Karpas-422 (cell line): ENCODE measurements around the gene IPO9. TPM values are rescaled to one million over a fixed set of nuclear protein-coding genes. Genes with fewer than 3 reads are reported as not detected.

Experiments used
- DNase-seq: peaks from one replicate; pipeline ENCODE4 v3.0.0-alpha.2; 2015
- H2AFZ ChIP-seq: fragments of 200-600 bp; sonication (generic); 2 replicates; pipeline ENCODE4 v1.6.1; 2014; ENCODE audit warnings: antibody characterized with exemption, low read length, mixed read lengths
- H3K27ac ChIP-seq: fragments of 200-600 bp; sonication (generic); 2 replicates; pipeline ENCODE4 v1.5.1; 2014; ENCODE audit warnings: mild to moderate bottlenecking, low read length, moderate library complexity
- H3K27me3 ChIP-seq: fragments of 200-600 bp; sonication (generic); 2 replicates; pipeline ENCODE4 v1.6.1; 2014; ENCODE audit warnings: low read length, mixed read lengths
- H3K36me3 ChIP-seq: fragments of 200-600 bp; sonication (generic); 2 replicates; pipeline ENCODE4 v1.6.1; 2014; ENCODE audit warnings: low read length, mixed read lengths; ENCODE audit not compliant: insufficient read depth
- H3K4me1 ChIP-seq: fragments of 200-600 bp; sonication (generic); 2 replicates; pipeline ENCODE4 v1.6.1; 2014; ENCODE audit warnings: mild to moderate bottlenecking, low read length, mixed read lengths
- H3K4me2 ChIP-seq: fragments of 200-600 bp; sonication (generic); 2 replicates; pipeline ENCODE4 v1.6.1; 2014; ENCODE audit warnings: low read length, low read depth, mild to moderate bottlenecking; ENCODE audit not compliant: poor library complexity, severe bottlenecking
- H3K4me3 ChIP-seq: fragments of 200-600 bp; sonication (generic); 2 replicates; pipeline ENCODE4 v1.5.1; 2014; ENCODE audit warnings: mild to moderate bottlenecking, antibody characterized with exemption, low read length, mixed read lengths
- H3K79me2 ChIP-seq: fragments of 200-600 bp; sonication (generic); 2 replicates; pipeline ENCODE4 v1.6.1; 2014; ENCODE audit warnings: mild to moderate bottlenecking, low read length, mixed read lengths
- H3K9ac ChIP-seq: fragments of 200-600 bp; sonication (generic); 2 replicates; pipeline ENCODE4 v1.6.0; 2014; ENCODE audit warnings: low read length
- H3K9me2 ChIP-seq: fragments of 200-600 bp; sonication (generic), shearing (Covaris generic); replicated peaks from 2 replicates; pipeline ENCODE4 v1.6.0; 2014; ENCODE audit warnings: mild to moderate bottlenecking, low read length, moderate library complexity; ENCODE audit not compliant: insufficient read depth
- H3K9me3 ChIP-seq: fragments of 300-700, 200-600 bp; sonication (generic); 2 replicates; pipeline ENCODE4 v1.6.1; 2014; ENCODE audit warnings: low read length, mixed read lengths
- H4K20me1 ChIP-seq: fragments of 200-600 bp; sonication (generic); 2 replicates; pipeline ENCODE4 v1.6.1; 2014; ENCODE audit warnings: mild to moderate bottlenecking, antibody characterized with exemption, low read length, low read depth; ENCODE audit not compliant: insufficient read depth
- total RNA-seq: library from RNA; depleted of rRNA; stranded (reverse); fragments of >200 nt; shearing (Covaris generic); gene quantifications from 2 replicates; pipeline ENCODE4 v1.2.3, GENCODE V29; 2014; ENCODE audit warnings: low replicate concordance

IPO9 gene
- total RNA-seq, 1 experiment from 2014 or later = 22.7 TPM

DNA sequence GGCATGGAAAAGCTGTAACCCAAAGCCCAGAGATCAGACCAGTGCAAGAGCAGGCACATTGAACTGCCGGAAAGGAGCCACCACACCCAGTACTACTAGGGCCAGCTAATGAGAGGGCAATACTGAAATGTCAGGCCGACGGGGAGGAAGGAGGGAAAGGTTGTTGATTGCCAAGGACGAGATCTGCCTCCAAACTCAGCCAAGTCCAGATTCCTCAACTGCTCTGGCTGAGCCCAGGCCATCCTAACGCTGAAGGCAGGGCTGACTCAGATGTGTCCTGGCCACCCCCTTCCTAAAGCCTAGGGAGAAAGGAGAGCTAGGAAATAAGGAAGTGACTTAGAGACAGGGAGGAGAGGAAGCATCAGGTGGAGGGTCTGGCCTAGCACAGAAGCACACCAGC is 42.1 kb upstream of the IPO9 start:
- no peaks in the 10 kb centered on the region for H3K79me2 ChIP-seq
- no peaks in the 10 kb centered on the region for H3K4me1 ChIP-seq
- no peak overlapping the region for H3K9ac ChIP-seq
- H3K27ac ChIP-seq = no peak overlapping the region
- no peak overlapping the region for H3K4me3 ChIP-seq
- no peaks in the 10 kb centered on the region for H3K27me3 ChIP-seq
- no peaks in the 10 kb centered on the region for H3K9me3 ChIP-seq
- no peak for DNase-seq
- H3K36me3 ChIP-seq = no peaks in the 10 kb centered on the region
- no peak overlapping the region for H2AFZ ChIP-seq
- H3K9me2 ChIP-seq = no peaks in the 10 kb centered on the region
- no peaks in the 10 kb centered on the region for H4K20me1 ChIP-seq
- H3K4me2 ChIP-seq = no peak overlapping the region

DNA sequence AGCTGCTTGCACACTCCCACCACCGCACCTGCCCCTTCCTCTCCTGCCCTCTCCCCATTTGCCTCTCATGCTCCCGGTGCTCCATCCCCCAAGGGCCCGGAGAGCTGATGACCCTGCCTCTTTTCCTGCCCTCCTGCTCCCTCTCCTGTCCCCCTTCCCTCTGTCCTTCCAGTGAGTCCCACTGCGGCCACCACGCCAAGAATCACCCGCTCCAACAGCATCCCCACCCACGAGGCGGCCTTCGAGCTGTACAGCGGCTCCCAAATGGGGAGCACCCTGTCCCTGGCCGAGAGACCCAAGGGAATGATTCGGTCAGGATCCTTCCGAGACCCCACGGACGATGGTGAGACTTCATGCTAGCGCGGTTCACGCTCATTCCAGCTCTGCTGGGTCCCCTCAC is 40.7 kb upstream of the IPO9 start:
- Histone ChIP-seq H3K27ac (no peak overlapping the region), H3K4me3 (no peak overlapping the region), H4K20me1 (no peaks in the 10 kb centered on the region; the same call in 1 of the 2 replicates), H2AFZ (no peak overlapping the region), H3K9ac (no peak overlapping the region), H3K79me2 (no peaks in the 10 kb centered on the region), H3K27me3 (no peaks in the 10 kb centered on the region), H3K4me1 (no peaks in the 10 kb centered on the region), H3K9me2 (no peaks in the 10 kb centered on the region), H3K36me3 (no peaks in the 10 kb centered on the region), H3K4me2 (no peak overlapping the region), H3K9me3 (no peaks in the 10 kb centered on the region)
- DNase-seq = no peak

DNA sequence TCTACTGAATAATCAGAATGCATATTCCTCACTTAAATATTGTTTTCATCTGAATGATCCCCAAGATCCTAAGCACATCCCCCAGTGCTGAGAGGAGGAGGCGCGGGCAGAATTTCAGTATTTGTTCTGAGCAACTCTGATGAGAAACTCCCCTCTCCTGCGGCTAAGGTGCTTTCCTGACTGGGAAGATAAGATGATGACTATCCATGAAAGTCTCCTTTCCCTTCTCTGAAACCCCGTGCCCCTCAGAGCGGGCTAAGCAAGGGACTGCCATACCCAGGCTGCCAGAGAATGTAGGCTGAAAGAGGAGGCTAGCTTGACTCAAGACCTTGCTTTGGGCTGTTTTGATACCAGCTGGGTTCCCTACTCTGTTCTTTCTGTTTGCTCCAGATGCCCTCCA is 39.7 kb upstream of the IPO9 start:
- no peaks in the 10 kb centered on the region for H3K79me2 ChIP-seq
- H2AFZ ChIP-seq = no peak overlapping the region
- no peak for DNase-seq
- no peak overlapping the region for H3K27ac ChIP-seq
- H3K27me3 ChIP-seq = no peaks in the 10 kb centered on the region
- no peaks in the 10 kb centered on the region; the same call in 1 of the 2 replicates for H4K20me1 ChIP-seq
- H3K4me3 ChIP-seq = no peak overlapping the region
- H3K9me2 ChIP-seq = no peaks in the 10 kb centered on the region
- H3K4me2 ChIP-seq = no peak overlapping the region
- H3K36me3 ChIP-seq = no peaks in the 10 kb centered on the region
- no peak overlapping the region for H3K9ac ChIP-seq
- H3K9me3 ChIP-seq = no peaks in the 10 kb centered on the region
- H3K4me1 ChIP-seq = no peaks in the 10 kb centered on the region

DNA sequence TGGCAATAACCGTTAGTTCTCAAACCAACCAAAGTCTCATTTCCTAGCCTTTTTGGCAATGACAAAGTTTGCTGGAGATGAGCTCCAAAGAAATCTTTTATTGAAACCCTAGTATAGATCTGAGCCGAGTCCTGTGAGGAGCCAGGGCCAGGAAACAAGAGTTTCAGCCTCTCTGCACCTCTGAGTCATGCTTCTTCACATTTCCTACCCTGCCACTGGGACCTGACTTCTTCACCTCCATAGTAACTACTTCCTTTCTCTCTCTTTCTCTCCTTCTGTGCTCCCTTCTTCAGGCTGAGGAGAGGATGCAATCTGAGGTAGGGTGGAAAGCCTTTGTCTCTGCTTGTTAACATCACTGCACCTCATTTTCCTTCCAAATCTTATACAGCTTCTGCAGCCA is 38.7 kb upstream of the IPO9 start:
- Histone ChIP-seq H3K27me3 (no peaks in the 10 kb centered on the region), H3K27ac (no peak overlapping the region), H3K36me3 (no peaks in the 10 kb centered on the region), H3K9me2 (no peaks in the 10 kb centered on the region), H3K79me2 (no peaks in the 10 kb centered on the region), H3K4me1 (no peaks in the 10 kb centered on the region), H4K20me1 (no peaks in the 10 kb centered on the region; the same call in 1 of the 2 replicates), H3K9ac (no peak overlapping the region), H2AFZ (no peak overlapping the region), H3K9me3 (no peaks in the 10 kb centered on the region), H3K4me3 (no peak overlapping the region), H3K4me2 (no peak overlapping the region)
- no peak for DNase-seq

DNA sequence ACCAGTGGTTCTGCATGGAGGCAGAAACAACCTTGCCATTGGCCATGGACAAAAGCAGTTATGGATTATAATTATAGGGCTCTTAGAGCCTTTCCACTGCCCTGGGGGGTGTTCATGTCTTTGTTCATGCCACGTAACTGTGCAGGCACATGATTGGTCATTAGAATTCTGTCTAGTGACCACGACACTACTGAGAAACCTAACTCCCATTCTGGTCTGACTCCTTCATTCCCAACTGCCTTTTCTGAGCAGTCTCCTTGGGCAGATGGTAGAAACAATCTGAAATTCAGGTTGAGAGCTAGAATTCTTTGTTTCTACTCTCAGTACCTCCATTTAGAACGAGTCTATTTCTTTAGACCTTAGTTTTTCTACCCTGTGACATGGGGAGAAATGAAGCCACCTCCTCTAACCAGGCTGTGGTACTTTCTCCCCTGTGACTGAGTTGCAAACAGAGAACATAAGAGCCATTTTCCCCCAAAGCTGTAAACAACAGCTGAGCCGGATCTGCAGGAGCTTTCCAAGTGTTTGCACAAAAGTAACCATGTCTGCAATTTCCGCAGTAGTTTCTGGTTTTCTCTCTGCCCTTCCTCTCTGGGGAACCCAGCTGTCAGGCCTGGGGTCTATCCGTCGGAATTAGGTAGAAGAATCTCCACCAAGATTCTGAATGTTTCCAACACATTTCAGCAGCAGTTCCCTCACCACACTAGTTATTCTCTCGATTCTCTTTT is 37.7 kb upstream of the IPO9 start:
- Histone ChIP-seq H3K9me2 (no peaks in the 10 kb centered on the region), H3K79me2 (no peaks in the 10 kb centered on the region), H3K4me3 (no peak overlapping the region), H4K20me1 (no peaks in the 10 kb centered on the region; the same call in 1 of the 2 replicates), H3K27me3 (no peaks in the 10 kb centered on the region), H3K4me2 (no peak overlapping the region), H3K4me1 (no peaks in the 10 kb centered on the region), H3K27ac (no peak overlapping the region), H3K9me3 (no peaks in the 10 kb centered on the region), H3K9ac (no peak overlapping the region), H3K36me3 (no peaks in the 10 kb centered on the region), H2AFZ (no peak overlapping the region)
- DNase-seq = no peak

DNA sequence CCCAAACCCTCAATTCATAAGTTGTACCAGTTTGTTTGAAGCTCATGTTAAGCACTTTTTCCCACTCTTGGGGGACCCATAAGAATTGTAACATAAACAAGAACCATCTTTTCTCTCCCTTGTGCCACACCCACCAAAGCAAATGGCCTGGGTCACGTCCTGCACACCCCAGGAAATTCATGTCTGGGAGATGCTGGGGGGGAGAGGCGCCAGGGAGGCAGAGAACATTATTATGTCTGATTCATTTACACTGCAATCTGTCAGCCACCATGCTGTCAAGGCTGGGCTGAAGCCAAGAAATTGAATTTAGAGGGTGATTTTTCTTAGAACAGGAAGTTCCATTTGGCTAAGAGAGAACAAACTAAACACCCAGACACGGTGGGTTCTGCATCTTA is 37.2 kb upstream of the IPO9 start:
- DNase-seq = no peak

DNA sequence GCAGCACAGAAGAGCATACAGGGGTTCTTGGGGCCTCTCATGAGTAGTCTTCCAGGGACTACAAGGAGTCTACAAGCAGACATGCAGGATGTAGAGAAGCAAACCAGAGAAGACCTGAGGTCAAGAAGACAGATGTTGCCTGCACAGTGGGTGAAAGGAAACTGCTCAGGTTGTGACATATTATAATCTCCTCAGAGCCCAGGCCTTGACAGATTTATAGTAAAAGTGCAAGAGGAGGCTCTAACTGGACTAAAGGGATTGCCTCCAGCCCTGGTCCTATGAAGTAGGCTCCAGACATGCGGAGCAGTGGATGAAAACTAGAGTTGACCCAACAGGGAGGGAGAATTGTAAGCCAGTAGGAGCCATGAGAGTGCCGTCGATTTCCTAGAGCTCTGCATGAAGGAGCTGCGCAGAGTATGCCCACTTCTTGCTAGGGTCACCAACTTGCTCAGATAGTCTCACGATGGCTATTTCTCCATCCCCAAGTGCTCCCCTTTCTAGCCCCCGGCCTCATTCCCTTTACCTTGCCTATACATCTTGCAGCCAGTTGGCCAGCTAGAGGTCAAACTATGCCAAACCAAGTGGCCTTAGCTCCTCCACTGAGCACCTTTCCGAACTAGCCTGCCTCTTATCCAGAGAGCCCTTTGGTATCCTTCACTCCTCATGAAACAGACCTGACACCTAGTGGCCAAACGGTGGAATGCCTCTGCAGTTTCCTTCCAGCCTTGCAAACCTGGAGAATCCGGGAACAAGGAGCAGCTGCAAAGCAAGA is 36.2 kb upstream of the IPO9 start:
- Histone ChIP-seq H3K9me3 (no peaks in the 10 kb centered on the region), H3K4me3 (no peak overlapping the region), H3K27me3 (no peaks in the 10 kb centered on the region), H3K27ac (no peak overlapping the region), H3K9me2 (no peaks in the 10 kb centered on the region), H2AFZ (no peak overlapping the region), H3K4me1 (no peaks in the 10 kb centered on the region), H3K36me3 (no peaks in the 10 kb centered on the region), H3K4me2 (no peak overlapping the region), H4K20me1 (no peaks in the 10 kb centered on the region; the same call in 1 of the 2 replicates), H3K79me2 (no peaks in the 10 kb centered on the region), H3K9ac (no peak overlapping the region)
- DNase-seq = peak; percentile 88

More for the DNA sequence above, 37.2 kb upstream of the IPO9 start:
- H3K79me2 ChIP-seq = no peaks in the 10 kb centered on the region
- no peak overlapping the region for H3K4me2 ChIP-seq
- H3K27me3 ChIP-seq = no peaks in the 10 kb centered on the region
- H3K9ac ChIP-seq = no peak overlapping the region
- H3K9me3 ChIP-seq = no peaks in the 10 kb centered on the region
- H3K4me3 ChIP-seq = no peak overlapping the region
- no peaks in the 10 kb centered on the region for H3K9me2 ChIP-seq
- H3K27ac ChIP-seq = no peak overlapping the region
- no peaks in the 10 kb centered on the region; the same call in 1 of the 2 replicates for H4K20me1 ChIP-seq
- no peaks in the 10 kb centered on the region for H3K36me3 ChIP-seq
- H3K4me1 ChIP-seq = no peaks in the 10 kb centered on the region
- H2AFZ ChIP-seq = no peak overlapping the region

DNA sequence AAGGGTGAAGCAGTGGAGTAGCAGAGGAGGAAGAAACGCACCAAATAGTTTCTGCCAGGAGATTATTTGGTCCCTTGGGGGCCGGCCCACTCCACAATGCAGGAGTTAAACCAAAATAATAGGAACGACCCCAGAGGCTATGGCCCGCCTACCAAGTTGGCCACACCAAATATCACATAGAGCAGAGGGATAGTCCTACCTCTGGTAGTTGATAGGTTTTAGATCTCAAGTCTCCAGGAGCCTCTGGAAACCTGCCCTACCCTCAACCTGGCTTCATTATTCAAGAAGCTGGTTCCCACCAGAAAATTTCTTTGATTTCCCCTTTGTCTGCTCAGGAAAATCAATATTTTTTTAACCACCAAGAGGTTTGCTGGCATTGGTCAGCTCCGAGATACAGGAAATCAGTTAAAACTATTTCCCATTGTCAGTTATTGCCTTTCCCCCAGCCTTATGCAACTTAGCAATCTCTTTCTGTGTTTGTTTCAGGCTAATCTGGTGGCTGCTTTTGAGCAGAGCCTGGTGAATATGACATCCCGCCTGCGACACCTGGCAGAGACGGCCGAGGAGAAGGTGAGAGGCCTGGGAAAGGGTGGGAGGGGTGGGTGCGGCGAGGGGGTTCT is 35.5 kb upstream of the IPO9 start:
- H4K20me1 ChIP-seq = no peaks in the 10 kb centered on the region; the same call in 1 of the 2 replicates
- no peak overlapping the region for H2AFZ ChIP-seq
- H3K79me2 ChIP-seq = no peaks in the 10 kb centered on the region
- H3K27me3 ChIP-seq = no peaks in the 10 kb centered on the region
- no peak overlapping the region for H3K27ac ChIP-seq
- DNase-seq = no peak
- H3K9me3 ChIP-seq = no peaks in the 10 kb centered on the region
- H3K4me3 ChIP-seq = no peak overlapping the region
- no peak overlapping the region for H3K4me2 ChIP-seq
- no peaks in the 10 kb centered on the region for H3K9me2 ChIP-seq
- H3K4me1 ChIP-seq = no peaks in the 10 kb centered on the region
- H3K36me3 ChIP-seq = no peaks in the 10 kb centered on the region
- no peak overlapping the region for H3K9ac ChIP-seq
